ENCODE data around the gene NCKAP1.

DNA sequence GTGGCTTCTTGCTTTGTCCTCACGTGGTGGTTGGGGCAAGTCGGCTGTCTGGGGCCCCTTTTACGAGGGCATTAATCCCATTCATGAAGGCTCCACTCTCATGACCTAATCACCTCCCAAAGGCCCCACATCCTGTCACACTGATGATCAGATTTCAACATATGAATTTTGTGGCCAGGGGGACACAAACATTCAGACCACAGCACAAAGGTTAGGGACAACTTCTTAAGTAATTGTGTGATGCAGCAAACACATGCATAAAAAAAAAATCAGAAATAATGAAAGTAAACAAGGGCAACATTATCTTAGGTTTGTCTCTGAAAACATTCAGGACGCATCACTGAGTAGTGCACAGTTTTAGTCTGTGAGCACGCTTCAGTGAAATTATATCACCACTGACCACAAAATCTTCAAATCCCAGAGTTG lies 117.6 kb downstream of the NCKAP1 start:
- TF ChIP-seq BACH2 (CRISPR knock-in tag; IDR thresholded peaks at IDR 0.05; ENCODE audit: borderline replicate concordance) (no peak), PATZ1 (CRISPR knock-in tag; IDR thresholded peaks at IDR 0.05; ENCODE audit: borderline replicate concordance) (no peak), RARB (CRISPR knock-in tag; IDR thresholded peaks at IDR 0.05) (no peak)
- TF ChIP-seq, protein P1, sequence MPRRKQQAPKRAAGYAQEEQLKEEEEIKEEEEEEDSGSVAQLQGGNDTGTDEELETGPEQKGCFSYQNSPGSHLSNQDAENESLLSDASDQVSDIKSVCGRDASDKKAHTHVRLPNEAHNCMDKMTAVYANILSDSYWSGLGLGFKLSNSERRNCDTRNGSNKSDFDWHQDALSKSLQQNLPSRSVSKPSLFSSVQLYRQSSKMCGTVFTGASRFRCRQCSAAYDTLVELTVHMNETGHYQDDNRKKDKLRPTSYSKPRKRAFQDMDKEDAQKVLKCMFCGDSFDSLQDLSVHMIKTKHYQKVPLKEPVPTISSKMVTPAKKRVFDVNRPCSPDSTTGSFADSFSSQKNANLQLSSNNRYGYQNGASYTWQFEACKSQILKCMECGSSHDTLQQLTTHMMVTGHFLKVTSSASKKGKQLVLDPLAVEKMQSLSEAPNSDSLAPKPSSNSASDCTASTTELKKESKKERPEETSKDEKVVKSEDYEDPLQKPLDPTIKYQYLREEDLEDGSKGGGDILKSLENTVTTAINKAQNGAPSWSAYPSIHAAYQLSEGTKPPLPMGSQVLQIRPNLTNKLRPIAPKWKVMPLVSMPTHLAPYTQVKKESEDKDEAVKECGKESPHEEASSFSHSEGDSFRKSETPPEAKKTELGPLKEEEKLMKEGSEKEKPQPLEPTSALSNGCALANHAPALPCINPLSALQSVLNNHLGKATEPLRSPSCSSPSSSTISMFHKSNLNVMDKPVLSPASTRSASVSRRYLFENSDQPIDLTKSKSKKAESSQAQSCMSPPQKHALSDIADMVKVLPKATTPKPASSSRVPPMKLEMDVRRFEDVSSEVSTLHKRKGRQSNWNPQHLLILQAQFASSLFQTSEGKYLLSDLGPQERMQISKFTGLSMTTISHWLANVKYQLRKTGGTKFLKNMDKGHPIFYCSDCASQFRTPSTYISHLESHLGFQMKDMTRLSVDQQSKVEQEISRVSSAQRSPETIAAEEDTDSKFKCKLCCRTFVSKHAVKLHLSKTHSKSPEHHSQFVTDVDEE (CRISPR knock-in tag; IDR thresholded peaks at IDR 0.05), result no peak
- TF ChIP-seq, protein P2, sequence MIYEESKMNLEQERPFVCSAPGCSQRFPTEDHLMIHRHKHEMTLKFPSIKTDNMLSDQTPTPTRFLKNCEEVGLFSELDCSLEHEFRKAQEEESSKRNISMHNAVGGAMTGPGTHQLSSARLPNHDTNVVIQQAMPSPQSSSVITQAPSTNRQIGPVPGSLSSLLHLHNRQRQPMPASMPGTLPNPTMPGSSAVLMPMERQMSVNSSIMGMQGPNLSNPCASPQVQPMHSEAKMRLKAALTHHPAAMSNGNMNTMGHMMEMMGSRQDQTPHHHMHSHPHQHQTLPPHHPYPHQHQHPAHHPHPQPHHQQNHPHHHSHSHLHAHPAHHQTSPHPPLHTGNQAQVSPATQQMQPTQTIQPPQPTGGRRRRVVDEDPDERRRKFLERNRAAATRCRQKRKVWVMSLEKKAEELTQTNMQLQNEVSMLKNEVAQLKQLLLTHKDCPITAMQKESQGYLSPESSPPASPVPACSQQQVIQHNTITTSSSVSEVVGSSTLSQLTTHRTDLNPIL (CRISPR knock-in tag; IDR thresholded peaks at IDR 0.05; ENCODE audit: low read depth), result no peak
- TF ChIP-seq, protein P3, sequence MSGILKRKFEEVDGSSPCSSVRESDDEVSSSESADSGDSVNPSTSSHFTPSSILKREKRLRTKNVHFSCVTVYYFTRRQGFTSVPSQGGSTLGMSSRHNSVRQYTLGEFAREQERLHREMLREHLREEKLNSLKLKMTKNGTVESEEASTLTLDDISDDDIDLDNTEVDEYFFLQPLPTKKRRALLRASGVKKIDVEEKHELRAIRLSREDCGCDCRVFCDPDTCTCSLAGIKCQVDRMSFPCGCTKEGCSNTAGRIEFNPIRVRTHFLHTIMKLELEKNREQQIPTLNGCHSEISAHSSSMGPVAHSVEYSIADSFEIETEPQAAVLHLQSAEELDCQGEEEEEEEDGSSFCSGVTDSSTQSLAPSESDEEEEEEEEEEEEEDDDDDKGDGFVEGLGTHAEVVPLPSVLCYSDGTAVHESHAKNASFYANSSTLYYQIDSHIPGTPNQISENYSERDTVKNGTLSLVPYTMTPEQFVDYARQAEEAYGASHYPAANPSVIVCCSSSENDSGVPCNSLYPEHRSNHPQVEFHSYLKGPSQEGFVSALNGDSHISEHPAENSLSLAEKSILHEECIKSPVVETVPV (CRISPR knock-in tag; IDR thresholded peaks at IDR 0.05), result no peak
